Activated T-helper 1 cell treated with anti-CD3 and anti-CD28 coated beads, Interleukin-12 subunit alpha, Interleukin-12 subunit beta, Interleukin-2, Interleukin-4 antibody, amounts not matched to agents 30 ng/mL and 10 ng/mL and 1 ng/mL, durations not matched to agents 14 hours and 24 hours and 36 hours (primary cell): ENCODE results near the gene DMRT1. TPM values are rescaled to one million over a fixed set of nuclear protein-coding genes. Genes with fewer than 3 reads are reported as not detected.
A peak's percentile ranks its signal among the peaks of the same experiment; 100 is the strongest.

Experiments used
- DNase-seq: peaks from one replicate; pipeline ENCODE4 v3.0.0; 2021; ENCODE audit warnings: low spot score
- H3K27ac Mint-ChIP-seq: one replicate; pipeline ENCODE4 v1.8.0; 2021; ENCODE audit warnings: mild to moderate bottlenecking, mixed read lengths
- H3K27me3 Mint-ChIP-seq: one replicate; pipeline ENCODE4 v1.8.0; 2022; ENCODE audit warnings: mild to moderate bottlenecking, moderate library complexity, mixed read lengths; ENCODE audit not compliant: insufficient read depth
- H3K36me3 Mint-ChIP-seq: one replicate; pipeline ENCODE4 v1.8.0; 2021; ENCODE audit warnings: low read depth, mixed read lengths
- H3K4me1 Mint-ChIP-seq: one replicate; pipeline ENCODE4 v1.8.0; 2021; ENCODE audit warnings: low read depth, mixed read lengths
- H3K4me3 Mint-ChIP-seq: one replicate; pipeline ENCODE4 v1.8.0; 2021; ENCODE audit warnings: mild to moderate bottlenecking, moderate library complexity, mixed read lengths
- H3K9me3 Mint-ChIP-seq: one replicate; pipeline ENCODE4 v1.8.0; 2021; ENCODE audit warnings: mixed read lengths
- intact Hi-C: fragments of 100-400 bp; cut with micrococcal nuclease; formaldehyde crosslinking; loops from one replicate; pipeline ENCODE4 v1.15.1; 2024
- total RNA-seq: library from RNA; stranded (reverse); gene quantifications from 2 replicates; pipeline ENCODE4 v1.2.3, GENCODE V29; 2022

DMRT1 gene
- total RNA-seq, 1 donor from 2014 or later: not detected

DNA sequence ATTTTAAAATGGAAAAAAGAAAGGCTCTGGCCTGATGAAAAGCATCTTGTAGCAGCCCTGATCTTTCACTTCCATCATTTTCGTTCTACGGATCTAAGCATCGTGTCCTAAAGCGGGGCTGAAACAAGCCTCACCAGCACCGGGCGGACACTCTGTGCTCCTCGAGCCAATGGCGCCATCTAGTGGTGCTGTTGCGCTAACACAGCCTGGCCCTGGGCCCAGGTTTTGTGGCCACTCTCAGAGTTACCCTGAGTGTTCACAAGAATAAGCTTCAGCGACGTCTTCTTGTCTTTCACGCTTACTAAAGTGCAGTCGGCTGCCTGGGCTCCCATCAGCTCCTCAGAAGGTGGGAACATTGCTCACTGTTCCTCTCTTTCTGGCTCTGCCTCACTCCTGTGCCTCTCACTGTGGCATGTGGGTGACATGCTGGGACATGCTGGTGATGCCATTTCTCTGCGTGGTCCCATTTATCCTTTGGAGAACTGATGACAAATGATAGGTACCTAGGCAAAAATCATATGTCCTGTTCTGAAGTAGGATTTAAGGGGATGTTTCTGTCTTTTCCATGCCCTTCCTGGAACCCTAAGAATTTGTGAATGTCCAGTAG lies 167.7 kb downstream of the DMRT1 start:
- DNase-seq: peak; percentile 62
- Mint-ChIP-seq H3K36me3 (no peaks in the 10 kb centered on the region), H3K27me3 (peaks cover 2% of the 10 kb centered on the region), H3K9me3 (no peaks in the 10 kb centered on the region), H3K4me1 (peaks cover 11% of the 10 kb centered on the region), H3K27ac (no peak overlapping the region), H3K4me3 (no peak overlapping the region)
- intact Hi-C loops: loop anchor here (1.0 to 10.0 kb wide), 3 partner anchors 116 to 504 kb away; partner anchors contain the start of gene KANK1

GRCh38 chr9:1013021-1013420 lies 171.5 kb downstream of the DMRT1 start:
- H3K27ac Mint-ChIP-seq: no peak overlapping the region
- H3K27me3 Mint-ChIP-seq: peaks cover 4% of the 10 kb centered on the region
- no peaks in the 10 kb centered on the region for H3K36me3 Mint-ChIP-seq
- H3K9me3 Mint-ChIP-seq: no peaks in the 10 kb centered on the region
- no peak for DNase-seq
- intact Hi-C loops: no loop called here
- peaks cover 4% of the 10 kb centered on the region for H3K4me1 Mint-ChIP-seq
- no peak overlapping the region for H3K4me3 Mint-ChIP-seq

GRCh38 chr9:1014225-1014624 lies 172.7 kb downstream of the DMRT1 start:
- intact Hi-C loops: no loop called here
- Mint-ChIP-seq H3K27ac (no peak overlapping the region), H3K9me3 (no peaks in the 10 kb centered on the region), H3K27me3 (peaks cover 5% of the 10 kb centered on the region), H3K4me1 (no peaks in the 10 kb centered on the region), H3K36me3 (no peaks in the 10 kb centered on the region), H3K4me3 (no peak overlapping the region)
- DNase-seq: no peak

DNA sequence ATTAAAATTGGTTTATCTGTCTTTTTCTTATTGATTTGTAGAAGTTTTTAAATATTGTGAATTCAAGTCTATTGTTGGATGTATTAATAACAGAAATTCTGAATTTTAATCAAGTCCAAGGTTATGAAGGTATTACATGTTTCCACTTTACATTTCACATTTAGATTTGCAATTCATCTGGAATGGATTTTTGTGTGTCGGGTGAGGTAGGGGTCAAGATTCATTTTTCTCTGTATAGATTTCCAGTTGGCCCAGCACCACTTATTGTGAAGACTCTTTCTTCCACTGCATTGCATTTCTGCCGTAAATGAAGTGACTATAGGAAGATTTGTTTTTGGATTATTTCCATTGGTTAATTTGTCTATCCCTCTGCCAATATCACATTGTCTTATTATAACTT lies 173.1 kb downstream of the DMRT1 start:
- H3K4me3 Mint-ChIP-seq: no peak overlapping the region
- H3K27ac Mint-ChIP-seq: no peak overlapping the region
- H3K9me3 Mint-ChIP-seq: no peaks in the 10 kb centered on the region
- H3K36me3 Mint-ChIP-seq: no peaks in the 10 kb centered on the region
- H3K4me1 Mint-ChIP-seq: no peaks in the 10 kb centered on the region
- H3K27me3 Mint-ChIP-seq: peaks cover 5% of the 10 kb centered on the region
- no peak for DNase-seq
- intact Hi-C loops: no loop called here

- Mint-ChIP-seq H3K4me1 (no peaks in the 10 kb centered on the region), H3K27ac (no peak overlapping the region), H3K9me3 (no peaks in the 10 kb centered on the region), H3K4me3 (no peak overlapping the region), H3K27me3 (peaks cover 4% of the 10 kb centered on the region), H3K36me3 (no peaks in the 10 kb centered on the region)
- intact Hi-C loops: no loop called here
- no peak for DNase-seq
Measured at GRCh38 chr9:1018121-1018520, 176.6 kb downstream of the DMRT1 start.

Other genes with a start within 250 kb of the DMRT1 start
- gene DMRT3, start 135.0 kb downstream of the DMRT1 start, total RNA-seq: not detected in 2 replicates
- gene DMRT2, start 208.7 kb downstream of the DMRT1 start, total RNA-seq: 1.2 and 1.5 TPM in 2 replicates